DMS 273 (cell line): Measurements from ENCODE around the gene GSK3B.

Source experiments
- DNase-seq: peaks from one replicate; lab custom pipeline; 2025; ENCODE audit not compliant: unreplicated experiment; lab: John Stamatoyannopoulos, UW

Gene GSK3B

DNA sequence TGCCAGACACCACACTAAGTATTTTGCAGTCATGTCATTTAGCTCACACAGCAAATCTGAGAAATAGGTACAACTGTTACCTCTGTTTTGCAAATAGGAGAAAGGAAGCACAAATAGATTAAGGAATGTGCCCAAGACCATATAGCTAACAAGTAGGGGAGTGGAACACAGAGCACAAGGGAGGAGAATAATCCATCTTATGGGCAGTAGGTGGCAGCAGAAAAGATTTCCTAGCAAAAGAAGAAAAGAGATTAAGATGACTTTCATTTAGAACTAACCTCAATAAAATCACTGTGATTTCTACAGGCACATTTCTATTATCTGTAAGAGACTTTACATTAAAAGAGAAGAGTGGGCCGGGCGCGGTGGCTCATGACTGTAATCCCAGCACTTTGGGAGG is 263.2 kb downstream of the GSK3B start:
- DNase-seq, result peak; percentile 41

DNA sequence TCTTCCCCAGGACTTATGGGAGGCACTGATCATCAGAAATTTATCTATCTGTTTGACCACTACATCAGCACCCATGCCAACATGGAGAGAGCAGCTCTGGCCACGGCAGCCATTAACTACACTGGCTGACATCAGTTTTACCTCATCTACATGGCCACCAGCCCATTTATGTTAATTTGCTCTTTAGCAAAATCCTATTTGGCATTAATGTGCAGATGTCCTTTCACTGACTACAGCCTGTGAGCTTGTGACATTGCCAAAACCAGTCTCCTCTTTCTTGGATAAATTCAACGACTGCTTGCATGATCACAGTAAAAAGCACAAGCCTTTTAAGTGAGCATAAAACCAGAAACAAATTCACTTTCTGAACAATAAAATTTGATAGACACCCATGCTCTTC is 264.8 kb downstream of the GSK3B start:
- peak; percentile 35 for DNase-seq

DNA sequence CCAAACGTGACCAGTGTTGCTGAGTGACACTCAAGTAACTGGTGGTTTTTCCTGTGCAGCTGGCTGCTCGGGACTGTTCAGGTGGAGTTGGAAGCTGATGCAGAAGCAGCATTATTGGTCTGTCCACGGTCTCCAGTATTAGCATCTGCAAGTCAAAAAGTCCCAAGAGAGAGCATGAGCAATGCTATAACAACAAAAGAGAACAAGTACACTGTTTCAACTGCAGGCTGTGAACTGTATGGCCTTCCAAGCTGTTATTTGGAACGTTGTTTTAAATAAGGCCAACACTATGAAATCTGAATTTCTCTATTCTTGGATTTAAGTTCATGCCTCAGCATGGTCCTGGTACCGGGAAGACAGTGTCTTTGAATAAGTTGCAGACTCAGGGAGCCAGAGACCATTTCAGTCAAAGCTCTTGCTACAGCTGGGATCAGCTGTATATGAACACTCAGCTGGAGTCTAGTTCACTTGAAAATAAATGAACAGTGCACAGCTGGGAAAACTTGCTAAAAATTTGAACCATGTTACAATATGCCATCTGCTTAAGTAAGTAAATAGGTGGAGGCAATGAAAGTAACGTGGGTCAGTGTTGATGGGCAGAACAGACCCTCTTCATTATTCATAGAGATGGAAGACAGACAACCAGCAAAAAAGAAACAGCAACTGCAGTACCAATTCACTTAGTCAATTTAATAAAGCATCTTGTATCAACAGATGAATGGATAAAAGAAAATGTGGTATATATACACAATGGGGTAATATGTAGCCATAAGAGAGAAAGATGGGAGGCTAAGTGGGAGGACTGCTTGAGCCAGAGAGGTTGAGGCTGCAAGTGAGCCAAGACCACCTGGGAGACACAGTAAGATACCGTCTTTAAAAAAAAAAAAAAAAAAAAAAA is 267.3 kb downstream of the GSK3B start:
- no peak for DNase-seq

- DNase-seq, result no peak
These were observed 268.4 kb downstream of the GSK3B start for GRCh38 chr3:119825820-119826219.

- peak; percentile 59 for DNase-seq
These were observed 274.4 kb downstream of the GSK3B start for GRCh38 chr3:119819806-119820205.

GRCh38 chr3:119818937-119819336 is 275.3 kb downstream of the GSK3B start:
- DNase-seq, result no peak

- no peak for DNase-seq
These were observed 276.5 kb downstream of the GSK3B start for GRCh38 chr3:119817583-119818363.

GRCh38 chr3:119817071-119817470 is 277.2 kb downstream of the GSK3B start:
- DNase-seq, result peak; percentile 29

GRCh38 chr3:119815716-119816115 is 278.5 kb downstream of the GSK3B start:
- no peak for DNase-seq

- DNase-seq, result no peak
These were observed 281.7 kb downstream of the GSK3B start for GRCh38 chr3:119812491-119813058.

DNA sequence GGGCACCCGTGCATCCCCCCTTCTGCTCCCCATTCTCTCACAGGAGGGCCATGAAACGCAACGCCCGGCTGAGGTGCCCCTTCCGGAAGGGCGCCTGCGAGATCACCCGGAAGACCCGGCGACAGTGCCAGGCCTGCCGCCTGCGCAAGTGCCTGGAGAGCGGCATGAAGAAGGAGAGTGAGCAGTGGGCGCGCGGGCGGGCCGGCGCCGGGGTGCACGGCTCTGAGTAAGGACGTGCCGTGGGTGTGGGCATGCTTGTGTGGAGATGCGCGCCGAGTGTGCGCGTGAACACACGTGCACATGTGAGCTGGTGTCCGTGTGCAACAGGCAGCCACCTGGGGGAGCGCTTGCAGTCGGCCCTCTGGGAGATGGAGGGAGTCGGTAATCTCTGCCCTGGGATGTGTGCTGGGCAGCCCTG is 284.2 kb downstream of the GSK3B start:
- DNase-seq, result no peak

- DNase-seq, result no peak
These were observed 284.8 kb downstream of the GSK3B start for GRCh38 chr3:119809249-119810017.

GRCh38 chr3:119808843-119809242 is 285.4 kb downstream of the GSK3B start:
- no peak for DNase-seq

- no peak for DNase-seq
These were observed 286.0 kb downstream of the GSK3B start for GRCh38 chr3:119808244-119808643.

DNA sequence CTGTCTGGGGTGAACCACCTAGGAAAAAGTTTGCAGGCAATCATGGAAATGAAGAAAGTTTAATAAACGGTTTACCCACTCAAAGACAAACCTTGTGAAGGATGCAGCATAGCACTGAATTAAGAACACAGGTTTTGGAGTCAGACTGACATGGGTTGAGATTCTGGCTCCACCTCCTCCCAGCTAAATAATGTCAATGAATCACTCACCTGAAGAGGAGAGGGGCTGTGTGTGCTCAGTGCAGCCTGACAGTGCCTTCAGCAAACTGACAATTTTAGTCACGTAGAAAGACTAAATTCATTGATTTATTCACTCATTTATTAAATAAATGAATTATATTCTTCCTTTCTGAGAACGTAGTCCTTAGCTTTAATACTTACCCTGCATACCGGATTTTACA is 293.4 kb downstream of the GSK3B start:
- DNase-seq, result no peak

DNA sequence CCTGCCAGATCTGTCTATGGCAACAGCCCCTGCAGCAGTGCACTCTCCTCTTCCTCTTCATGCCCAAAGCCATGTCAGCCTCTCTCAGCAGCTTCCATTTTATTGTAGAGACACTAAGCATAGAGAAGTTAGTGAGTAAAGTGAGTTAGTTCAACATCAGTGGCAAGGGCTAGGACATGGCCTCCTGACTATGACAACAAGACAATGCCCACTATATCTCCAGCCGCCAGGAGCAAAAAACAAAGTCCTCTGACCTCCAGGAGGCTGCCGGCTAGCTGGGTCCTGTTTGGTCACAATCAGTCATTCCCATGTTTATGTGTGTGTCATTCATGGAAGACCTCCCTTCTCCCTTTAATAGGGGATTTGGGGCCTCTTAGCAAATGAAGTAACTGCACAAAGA is 297.5 kb downstream of the GSK3B start:
- DNase-seq, result no peak

DNA sequence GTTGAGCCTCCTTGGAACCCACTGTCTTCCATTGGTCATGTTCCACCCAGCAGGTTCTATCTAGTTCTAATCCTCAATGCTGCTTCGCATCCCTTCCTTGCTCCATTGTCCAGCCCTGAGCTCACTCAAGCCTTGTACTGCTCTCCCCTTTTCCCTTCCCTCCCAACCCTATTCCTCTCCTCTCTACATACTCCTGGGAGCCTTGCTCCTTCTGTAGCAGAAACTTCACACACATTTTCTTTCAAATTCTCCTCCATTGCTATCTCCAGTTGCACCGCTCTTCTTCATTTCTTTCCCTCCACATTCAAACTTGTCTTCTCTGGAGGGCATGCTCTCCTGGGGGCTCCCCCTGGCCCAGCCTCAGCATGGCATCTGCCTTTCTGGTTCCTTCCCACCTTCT is 297.9 kb downstream of the GSK3B start:
- DNase-seq, result no peak

DNA sequence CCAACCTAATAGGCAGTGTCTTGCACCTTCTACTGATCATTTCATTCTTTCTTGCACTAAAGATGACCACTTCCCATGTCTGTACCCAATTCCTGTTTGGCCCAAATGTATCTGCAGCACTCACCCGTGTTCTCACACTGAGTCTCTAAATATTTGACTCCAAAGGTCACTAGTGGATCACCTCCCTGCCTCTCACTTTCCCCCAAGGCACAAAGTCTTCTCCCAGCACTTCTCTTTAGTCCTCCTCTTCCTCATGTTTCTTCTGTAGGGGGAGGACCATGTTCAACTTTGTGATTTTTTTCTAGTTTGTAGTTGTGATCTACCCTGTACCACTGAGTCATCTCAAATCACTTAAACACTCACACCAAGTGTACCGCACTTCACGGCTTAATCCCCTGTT is 298.4 kb downstream of the GSK3B start:
- DNase-seq, result no peak

GRCh38 chr3:119794971-119795612 is 299.2 kb downstream of the GSK3B start:
- DNase-seq, result no peak

GRCh38 chr3:119794401-119794800 is 299.8 kb downstream of the GSK3B start:
- no peak for DNase-seq

DNA sequence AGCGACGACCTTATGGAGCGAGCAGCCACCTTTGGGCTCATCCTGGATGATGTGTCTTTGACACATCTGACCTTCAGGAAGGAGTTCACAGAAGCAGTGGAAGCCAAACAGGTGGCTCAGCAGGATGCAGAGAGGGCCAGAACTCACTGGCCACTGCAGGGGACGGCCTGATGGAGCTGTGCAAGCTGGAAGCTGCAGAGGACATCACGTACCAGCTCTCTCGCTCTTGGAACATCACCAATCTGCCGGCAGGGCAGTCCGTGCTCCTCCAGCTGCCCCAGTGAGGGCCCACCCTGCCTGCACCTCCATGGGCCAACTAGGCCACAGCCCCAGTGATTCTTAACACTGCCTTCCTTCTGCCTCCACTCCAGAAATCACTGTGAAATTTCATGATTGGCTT is 302.0 kb downstream of the GSK3B start:
- no peak for DNase-seq
